IPS DF 6.9 (cell line): ENCODE data around the gene BBC3.
"Not testable (repeated sequence)": the region's sequence is repeated elsewhere in the genome, so short reads cannot be mapped to it uniquely, and the experiment has no call there.

Experiments used
- DNase-seq: peaks from one replicate; pipeline ENCODE4 v3.0.0-alpha.2; 2013; ENCODE audit warnings: low read depth, low spot score
- H3K27ac ChIP-seq: one replicate; pipeline ENCODE4 v1.5.1; 2013; ENCODE audit warnings: low read length, control low read depth
- H3K27me3 ChIP-seq: 2 replicates; pipeline ENCODE4 v1.6.1; 2013; ENCODE audit warnings: mild to moderate bottlenecking, low read length; ENCODE audit not compliant: control insufficient read depth, insufficient read depth
- H3K36me3 ChIP-seq: 2 replicates; pipeline ENCODE4 v1.6.1; 2013; ENCODE audit warnings: low read length; ENCODE audit not compliant: control insufficient read depth, insufficient read depth
- H3K4me1 ChIP-seq: 2 replicates; pipeline ENCODE4 v1.6.1; 2013; ENCODE audit warnings: low read length; ENCODE audit not compliant: control insufficient read depth, insufficient read depth
- H3K4me3 ChIP-seq: 2 replicates; pipeline ENCODE4 v1.5.1; 2013; ENCODE audit warnings: mild to moderate bottlenecking, low read length
- H3K9me3 ChIP-seq: 2 replicates; pipeline ENCODE4 v1.6.1; 2013; ENCODE audit warnings: low read length, inconsistent platforms; ENCODE audit not compliant: control insufficient read depth, insufficient read depth
- WGBS: extraction: QIAGEN DNeasy Blood & Tissue Kit; methylation state at CpG from one replicate; pipeline ENCODE4 v1.1.7; 2013; ENCODE audit warnings: mixed read lengths, missing lambda C conversion rate; ENCODE audit not compliant: insufficient read length, insufficient coverage; 5-methylcytosine and 5-hydroxymethylcytosine counted together

BBC3 gene, protein sequence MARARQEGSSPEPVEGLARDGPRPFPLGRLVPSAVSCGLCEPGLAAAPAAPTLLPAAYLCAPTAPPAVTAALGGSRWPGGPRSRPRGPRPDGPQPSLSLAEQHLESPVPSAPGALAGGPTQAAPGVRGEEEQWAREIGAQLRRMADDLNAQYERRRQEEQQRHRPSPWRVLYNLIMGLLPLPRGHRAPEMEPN

DNA sequence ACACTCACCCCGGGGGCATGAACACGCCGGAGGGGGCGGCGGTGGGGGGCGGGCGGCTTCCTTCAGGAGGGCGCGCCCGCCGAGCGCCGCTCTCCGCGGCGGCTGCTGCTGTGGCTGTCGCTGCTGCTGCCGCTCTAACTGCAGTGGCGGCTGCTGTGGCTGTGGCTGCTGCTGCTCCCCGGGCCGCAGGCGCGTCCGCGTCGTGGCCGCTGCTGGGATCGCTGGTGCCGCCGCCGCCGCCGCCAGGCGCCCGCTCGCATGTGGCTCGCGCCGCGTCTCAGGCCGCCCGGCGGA lies at the start of gene BBC3:
Gene BBC3, minus strand, starts transcription at position 279 of the 294 bp plus-strand sequence. CDS start 2,768 bp downstream, outside the sequence.
- Histone ChIP-seq H3K9me3 (no peaks in the 10 kb centered on the region), H3K4me1 (peaks cover 16% of the 10 kb centered on the region), H3K27ac (no peak within 1 kb of the TSS), H3K27me3 (no peaks in the 10 kb centered on the region), H3K36me3 (no peaks in the 10 kb centered on the region), H3K4me3 (peak within 1 kb of the TSS; percentile 97)
- no CpG with 5 or more reads among the region's 43 CpGs for WGBS
- DNase-seq: no peak

DNA sequence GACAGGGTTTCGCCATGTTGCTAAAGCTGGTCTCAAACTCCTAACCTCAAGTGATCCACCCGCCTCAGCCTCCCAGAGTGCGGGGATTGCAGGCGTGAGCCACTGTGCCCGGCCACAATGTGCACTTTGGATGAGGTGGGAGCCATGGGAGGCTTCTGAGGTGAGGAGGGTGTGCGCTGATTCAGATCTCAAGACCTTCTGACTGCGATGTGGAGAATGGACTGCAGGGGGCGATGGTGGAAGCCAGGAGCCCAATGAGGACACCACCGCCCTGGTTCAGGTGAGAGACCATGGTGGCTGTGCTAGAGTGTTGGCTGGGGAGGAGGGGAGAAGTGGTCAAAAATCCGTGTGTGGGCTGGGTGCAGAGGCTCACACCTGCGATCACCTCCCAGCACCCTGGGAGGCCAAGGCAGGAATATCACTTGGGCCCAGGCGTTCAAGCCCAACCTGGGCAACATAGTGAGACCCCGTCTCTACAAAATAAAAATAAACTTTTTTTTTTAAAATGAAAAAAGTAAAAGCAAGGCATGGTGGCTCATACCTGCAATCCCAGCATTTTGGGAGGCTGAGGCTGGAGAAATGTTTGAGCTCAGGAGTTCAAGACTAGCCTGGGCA lies 49.3 kb upstream of the BBC3 start:
- peaks cover 4% of the 10 kb centered on the region; the same call in 1 of the 2 replicates for H3K27me3 ChIP-seq
- H3K27ac ChIP-seq: no peak overlapping the region
- no peak overlapping the region for H3K4me3 ChIP-seq
- H3K36me3 ChIP-seq: no peaks in the 10 kb centered on the region
- WGBS: no CpG with 5 or more reads among the region's 13 CpGs
- no peak for DNase-seq
- H3K4me1 ChIP-seq: no peaks in the 10 kb centered on the region
- H3K9me3 ChIP-seq: no peaks in the 10 kb centered on the region

DNA sequence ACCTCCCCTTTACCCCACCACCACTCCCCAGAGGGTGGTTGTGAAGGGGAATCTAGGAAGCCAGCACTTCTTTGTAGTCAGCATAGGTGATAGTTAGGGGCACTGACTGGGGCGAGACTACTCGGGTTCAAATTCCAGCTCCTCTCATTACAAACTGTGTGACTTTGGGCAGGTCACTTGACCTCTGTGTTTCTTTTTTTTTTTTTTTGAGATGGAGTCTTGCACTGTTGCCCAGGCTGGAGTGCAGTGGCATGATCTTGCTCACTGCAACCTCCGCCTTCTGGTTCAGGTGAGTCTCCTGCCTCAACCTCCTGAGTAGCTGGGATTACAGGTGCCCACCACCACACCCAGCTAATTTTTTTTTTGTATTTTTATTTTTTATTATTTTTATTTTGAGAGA lies 45.5 kb upstream of the BBC3 start:
- H3K27me3 ChIP-seq, DNase-seq, H3K27ac ChIP-seq, H3K4me3 ChIP-seq, H3K9me3 ChIP-seq, H3K36me3 ChIP-seq, H3K4me1 ChIP-seq: not testable (repeated sequence)
- no CpG with 5 or more reads among the region's 3 CpGs for WGBS

DNA sequence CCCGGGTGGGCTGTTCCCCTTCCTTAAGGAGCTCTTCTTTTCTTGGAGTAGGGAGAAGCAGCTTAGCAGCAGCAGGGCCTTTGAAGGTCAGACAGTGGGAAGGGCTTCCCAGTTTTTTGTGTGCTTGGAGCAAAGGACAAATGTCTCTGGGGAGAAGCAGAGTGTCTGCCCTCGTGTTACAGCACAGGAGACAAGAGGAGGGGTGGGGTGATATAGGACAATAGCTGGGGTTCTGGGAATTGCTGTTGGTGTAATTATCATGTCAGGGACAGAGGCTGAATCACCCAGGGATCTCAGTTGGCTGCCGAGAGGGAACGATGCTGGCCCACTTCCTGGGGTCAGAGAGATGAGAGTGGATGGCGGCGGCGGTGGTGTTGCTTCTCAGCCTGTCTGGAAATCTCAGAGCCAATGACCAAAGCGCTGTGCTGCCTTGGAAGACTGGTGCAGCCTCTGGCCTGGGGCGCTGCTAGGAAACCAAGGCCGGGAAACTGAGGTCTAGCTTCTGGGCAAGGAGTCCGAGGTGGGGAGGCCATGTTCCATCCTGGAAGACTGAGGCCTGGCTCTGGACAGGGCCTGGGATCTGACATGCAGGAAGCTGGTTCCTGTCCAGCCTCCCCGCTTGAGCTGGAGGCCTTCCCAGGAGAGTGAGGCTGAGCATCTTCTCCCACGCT lies 44.9 kb upstream of the BBC3 start:
- H3K27me3 ChIP-seq: peaks cover 4% of the 10 kb centered on the region; the same call in 1 of the 2 replicates
- 0 out of 2 replicates have a peak, but pooled peaks cover 1% of the 10 kb centered on the region for H3K4me1 ChIP-seq
- H3K36me3 ChIP-seq: no peaks in the 10 kb centered on the region
- WGBS: no CpG with 5 or more reads among the region's 13 CpGs
- no peak overlapping the region for H3K4me3 ChIP-seq
- H3K27ac ChIP-seq: no peak overlapping the region
- no peak for DNase-seq
- H3K9me3 ChIP-seq: no peaks in the 10 kb centered on the region

DNA sequence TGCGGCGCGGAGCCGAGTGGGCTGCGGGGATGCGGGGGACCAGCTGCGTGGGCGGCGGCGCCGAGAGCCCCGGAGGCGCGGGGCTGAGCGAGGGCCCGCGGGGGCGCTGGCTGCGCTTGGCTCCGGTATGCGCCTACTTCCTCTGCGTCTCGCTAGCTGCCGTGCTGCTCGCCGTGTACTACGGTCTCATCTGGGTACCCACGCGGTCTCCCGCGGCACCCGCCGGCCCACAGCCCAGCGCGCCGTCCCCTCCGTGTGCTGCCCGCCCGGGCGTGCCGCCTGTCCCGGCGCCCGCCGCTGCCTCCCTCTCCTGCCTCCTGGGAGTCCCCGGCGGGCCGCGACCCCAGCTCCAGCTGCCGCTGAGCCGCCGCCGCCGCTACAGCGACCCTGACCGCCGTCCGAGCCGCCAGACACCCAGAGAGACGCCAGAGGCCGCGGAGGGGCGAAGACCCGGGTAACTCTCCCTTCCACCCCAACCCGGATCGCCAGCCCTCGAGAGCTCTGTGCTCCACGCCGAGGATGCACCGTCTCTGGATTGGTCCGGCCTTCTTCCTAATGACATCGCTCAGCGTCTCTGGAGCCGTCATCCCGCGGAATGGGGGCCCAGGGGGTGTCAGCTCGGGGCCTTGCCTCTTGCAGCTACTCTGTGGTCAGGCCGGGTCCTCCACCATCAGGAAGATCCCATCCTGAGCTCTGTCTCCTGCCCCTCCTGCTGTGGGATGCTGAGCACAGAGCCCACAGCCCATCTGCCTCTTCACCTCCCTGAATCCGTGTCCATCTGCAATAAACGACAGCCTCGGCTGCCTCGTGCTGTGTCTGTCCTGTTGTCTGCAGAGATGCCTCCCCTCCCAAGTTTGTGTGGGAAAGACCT lies 44.1 kb upstream of the BBC3 start:
- no CpG with 5 or more reads among the region's 82 CpGs for WGBS
- H3K9me3 ChIP-seq: no peaks in the 10 kb centered on the region
- H3K36me3 ChIP-seq: peaks cover 4% of the 10 kb centered on the region; the same call in 1 of the 2 replicates
- H3K27me3 ChIP-seq: peaks cover 4% of the 10 kb centered on the region; the same call in 1 of the 2 replicates
- H3K27ac ChIP-seq: no peak overlapping the region
- DNase-seq: no peak
- H3K4me3 ChIP-seq: peak overlapping the region; percentile 71
- 0 out of 2 replicates have a peak, but pooled peaks cover 1% of the 10 kb centered on the region for H3K4me1 ChIP-seq

DNA sequence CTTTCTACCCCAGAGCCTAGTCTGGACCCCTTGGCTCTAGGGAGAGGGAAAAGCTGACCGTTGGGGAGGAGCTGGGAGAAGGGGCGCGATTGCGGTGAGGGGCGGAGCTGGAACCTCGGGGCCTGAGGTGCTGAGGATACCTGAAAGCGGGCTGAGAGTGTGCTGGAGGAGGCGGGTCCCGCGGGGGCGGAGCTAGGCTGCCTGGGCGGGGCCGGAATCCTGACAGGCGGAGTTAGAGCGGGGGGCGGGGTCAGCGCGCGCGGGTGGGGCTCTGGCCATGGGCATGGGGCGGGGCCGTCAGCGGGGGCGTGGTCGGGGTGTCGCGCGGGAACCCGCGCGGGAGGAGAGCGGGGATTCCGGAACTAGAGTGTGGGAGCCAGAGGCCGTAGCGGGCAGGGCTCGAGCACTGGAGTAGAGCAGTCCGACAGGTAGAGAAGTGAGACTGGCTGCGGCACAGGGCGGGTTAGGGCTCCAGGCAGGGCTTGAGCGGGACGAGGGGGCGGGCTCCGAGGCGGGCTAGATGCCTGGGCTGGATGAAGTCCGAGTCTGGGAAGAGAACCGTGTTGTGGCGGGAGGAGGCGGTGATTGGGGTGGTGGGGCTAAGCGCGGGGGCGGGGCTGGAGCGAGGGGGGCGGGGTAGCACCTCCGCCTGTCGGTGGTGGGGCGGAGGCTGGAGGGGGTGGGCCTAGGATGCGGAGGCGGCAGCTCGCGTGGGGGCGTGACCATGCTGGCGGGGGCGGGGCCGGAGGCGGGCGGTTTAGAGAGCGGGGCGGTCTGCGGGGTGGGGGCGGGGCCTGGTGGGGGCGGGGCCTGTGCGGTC lies 43.3 kb upstream of the BBC3 start, which contains the start of gene INAFM1:
Gene INAFM1, plus strand, starts transcription at position 815 of the 820 bp plus-strand sequence. CDS start 35 bp downstream, outside the sequence.
- no peak within 1 kb of the TSS for H3K27ac ChIP-seq
- no peaks in the 10 kb centered on the region for H3K9me3 ChIP-seq
- peak within 1 kb of the TSS; percentile 83 for H3K4me3 ChIP-seq
- DNase-seq: no peak
- H3K27me3 ChIP-seq: peaks cover 4% of the 10 kb centered on the region; the same call in 1 of the 2 replicates
- no CpG with 5 or more reads among the region's 72 CpGs for WGBS
- H3K36me3 ChIP-seq: peaks cover 4% of the 10 kb centered on the region; the same call in 1 of the 2 replicates
- 0 out of 2 replicates have a peak, but pooled peaks cover 1% of the 10 kb centered on the region for H3K4me1 ChIP-seq

DNA sequence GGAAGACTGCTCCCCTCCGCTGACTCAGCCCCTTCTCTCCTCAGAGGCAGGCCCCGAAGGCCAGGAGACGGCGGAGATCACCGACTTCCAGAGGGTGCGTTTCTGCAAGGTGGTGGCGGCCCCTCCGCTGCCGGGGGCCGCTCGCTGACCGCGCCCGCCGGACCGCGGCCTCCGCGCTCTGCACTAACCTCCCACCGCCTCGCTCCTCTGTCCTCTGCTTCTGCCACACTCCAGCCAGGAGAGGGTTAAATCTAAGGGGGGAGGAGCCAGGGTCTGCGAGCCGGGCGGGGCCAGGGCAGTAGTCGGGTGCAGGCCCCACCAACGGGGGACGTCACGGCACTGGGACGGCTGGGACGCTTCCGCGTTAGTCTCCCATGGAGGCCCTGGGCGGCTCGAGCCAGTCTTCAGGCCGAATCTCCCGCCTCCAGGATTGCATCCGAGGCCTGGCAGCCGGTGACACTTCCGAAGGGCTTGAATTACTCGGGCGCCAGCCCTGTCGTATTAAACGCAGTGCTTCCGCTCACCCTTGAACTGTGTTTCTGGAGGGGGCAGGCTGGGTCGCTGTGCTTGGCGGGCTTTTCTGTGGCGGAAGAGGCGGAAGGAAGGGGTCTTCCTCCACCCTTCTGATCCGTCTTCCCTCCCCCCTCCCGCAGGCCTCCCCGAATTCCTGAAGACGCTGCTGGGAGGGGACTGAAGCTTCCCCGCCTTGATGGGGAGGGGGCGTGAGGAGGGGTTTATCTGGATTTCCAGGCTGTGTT lies 42.5 kb upstream of the BBC3 start:
- H3K36me3 ChIP-seq: peaks cover 4% of the 10 kb centered on the region; the same call in 1 of the 2 replicates
- H3K4me1 ChIP-seq: 0 out of 2 replicates have a peak, but pooled peaks cover 1% of the 10 kb centered on the region
- H3K27me3 ChIP-seq: peaks cover 4% of the 10 kb centered on the region; the same call in 1 of the 2 replicates
- DNase-seq: no peak
- peak overlapping the region; percentile 60; the same call in 1 of the 2 replicates for H3K4me3 ChIP-seq
- WGBS: no CpG with 5 or more reads among the region's 54 CpGs
- no peaks in the 10 kb centered on the region for H3K9me3 ChIP-seq
- no peak overlapping the region for H3K27ac ChIP-seq

DNA sequence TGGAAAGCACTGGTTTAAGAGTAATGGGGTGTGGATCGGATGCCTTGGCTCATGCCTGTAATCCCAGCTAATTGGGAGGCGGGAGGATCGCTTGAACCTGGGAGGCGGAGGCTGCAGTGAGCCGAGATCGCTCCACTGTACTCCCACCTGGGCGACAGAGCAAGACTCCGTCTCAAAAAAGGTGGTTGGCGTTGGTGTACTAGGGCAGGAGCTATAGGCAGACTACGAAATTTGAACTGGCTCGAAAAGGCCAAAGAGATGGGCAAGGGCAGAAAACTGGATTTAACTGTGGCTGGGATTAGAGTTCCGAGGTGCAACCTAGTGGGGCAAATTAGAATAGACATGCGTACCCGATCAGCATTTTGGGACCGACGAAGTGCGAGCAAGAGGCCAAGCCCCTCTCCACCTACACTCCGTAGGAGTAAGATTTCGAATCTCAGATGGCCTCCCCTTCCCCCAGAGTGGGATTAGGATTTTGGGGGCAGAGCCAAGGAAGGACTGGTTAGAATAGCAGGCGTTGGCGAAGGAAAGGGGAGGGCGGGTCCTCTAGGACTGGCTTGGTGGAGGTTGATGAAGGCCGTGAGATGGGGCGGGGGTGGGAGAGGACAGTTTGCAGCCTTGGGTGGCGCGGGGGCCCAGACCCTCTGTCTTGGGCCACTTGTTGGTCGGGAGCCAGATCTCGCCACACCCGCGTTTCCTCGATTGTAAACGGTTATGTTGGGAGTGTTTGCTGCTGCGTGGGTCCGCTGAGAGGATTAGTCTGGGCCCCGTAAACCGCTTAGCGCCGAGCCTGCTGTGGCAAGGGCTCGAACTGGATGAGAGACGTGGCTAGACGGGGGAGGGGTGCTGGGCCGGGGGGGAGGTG lies 41.7 kb upstream of the BBC3 start:
- Histone ChIP-seq H3K36me3 (peaks cover 4% of the 10 kb centered on the region; the same call in 1 of the 2 replicates), H3K4me3 (peak overlapping the region; percentile 60; the same call in 1 of the 2 replicates), H3K27me3 (peaks cover 4% of the 10 kb centered on the region; the same call in 1 of the 2 replicates), H3K27ac (no peak overlapping the region), H3K9me3 (no peaks in the 10 kb centered on the region), H3K4me1 (0 out of 2 replicates have a peak, but pooled peaks cover 1% of the 10 kb centered on the region)
- DNase-seq: no peak
- WGBS: no CpG with 5 or more reads among the region's 42 CpGs
